Measurements from ENCODE around the gene C19orf53. TPM values are rescaled to one million over a fixed set of nuclear protein-coding genes. Genes with fewer than 3 reads are reported as not detected.

Gene C19orf53
- total and polyA plus RNA-seq, 9 of the 15 experiments (the other 6 are each of a cell fraction or from before 2014, with no cell fraction given): 98.5 to 441 (median 164) TPM

- DNase-seq (ENCODE audit: extremely low read depth in 1 of 4, low spot score in 3 of 4) (no peak), FAIRE-seq (no peak), ATAC-seq (no peak)
- peaks cover 7 to 23% of the 10 kb centered on the region in 2 experiments; a peak in 4 of 5 replicates for H3K4me1 ChIP-seq (replicated peaks in 1 of 2; ENCODE audit: control insufficient read depth in 2 of 2, insufficient read depth in 2 of 2, low read length in 2 of 2)
- intact Hi-C loops (cut with micrococcal nuclease) (no loop called here), in situ Hi-C loops (cut with MboI) (no loop called here)
- no peak overlapping the region for H3K4me2 ChIP-seq (ENCODE audit: insufficient read depth, low read length)
- no peak for TF ChIP-seq HNRNPLL (IDR thresholded peaks at IDR 0.05; ENCODE audit: low read depth, low read length, poor library complexity, severe bottlenecking)
- no peak for TF ChIP-seq CBX1 (IDR thresholded peaks at IDR 0.05; ENCODE audit: low read depth)
- no peaks in the 10 kb centered on the region for H3K9me1 ChIP-seq (ENCODE audit: control insufficient read depth, insufficient read depth, low read length)
- H3K4me3 ChIP-seq: no peak overlapping the region
- no peaks in the 10 kb centered on the region for H4K20me1 ChIP-seq (replicated peaks; ENCODE audit: control insufficient read depth, insufficient read depth, low read length)
- H3K9ac ChIP-seq (ENCODE audit: insufficient read depth in 1 of 2, low read depth in 2 of 2, low read length in 2 of 2): no peak overlapping the region
- no peaks in the 10 kb centered on the region for H3K79me2 ChIP-seq (ENCODE audit: control insufficient read depth, insufficient read depth, low read length)
- no peaks in the 10 kb centered on the region for H3K36me3 ChIP-seq (ENCODE audit: control insufficient read depth, insufficient read depth, low read length)
- POLR2A ChIA-PET: interaction anchor here (0.5 to 1.0 kb wide), 3 partner anchors 12 to 16 kb away, joined by 3 to 5 read pairs (median 3); no protein-coding TSS in a partner anchor
- H2AFZ ChIP-seq (ENCODE audit: low read depth, low read length): no peak overlapping the region
- WGBS (ENCODE audit: insufficient coverage, low coverage, missing lambda C conversion rate): 27% methylated on average over 2 of the region's 2 CpGs
- no peaks in the 10 kb centered on the region for H3K9me3 ChIP-seq (replicated peaks; ENCODE audit: control insufficient read depth, insufficient read depth, low read depth, low read length)
- CTCF ChIA-PET (ENCODE audit: low intra/inter-chr PET ratio): no interaction called here
- BruUV-seq (replicated peaks): no TSS peak
- no peak overlapping the region for H3K27ac ChIP-seq (ENCODE audit: extremely low read depth, low read depth, low read length)
- no peaks in the 10 kb centered on the region for H3K27me3 ChIP-seq (ENCODE audit: control insufficient read depth in 2 of 2, insufficient read depth in 2 of 2, low read length in 2 of 2)
Measured at GRCh38 chr19:13823901-13824300, 49.6 kb downstream of the C19orf53 start.

DNA sequence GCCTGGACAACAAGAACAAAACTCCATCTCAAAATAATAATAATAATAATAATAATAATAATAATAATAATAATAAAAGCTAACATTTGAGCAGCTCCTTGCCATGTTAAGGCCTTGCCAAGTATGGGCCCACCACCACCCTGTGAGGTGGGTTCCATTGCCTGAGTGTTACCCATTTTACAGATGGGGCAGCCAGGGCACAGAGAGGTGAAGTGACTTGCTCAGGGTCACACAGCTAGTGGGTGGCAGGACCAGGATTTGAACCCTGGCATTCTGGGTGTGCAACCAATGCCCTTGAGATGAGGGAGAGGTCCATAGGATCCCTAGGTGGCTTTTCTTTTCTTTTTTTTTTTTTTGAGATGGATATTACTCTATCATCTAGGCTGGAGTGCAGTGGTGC is 50.4 kb downstream of the C19orf53 start:
- DNase-seq (ENCODE audit: extremely low read depth in 1 of 4, low spot score in 3 of 4) (no peak), ATAC-seq (no peak), FAIRE-seq (no peak)
- no TSS peak for BruUV-seq (replicated peaks)
- Histone ChIP-seq H3K36me3 (ENCODE audit: control insufficient read depth, insufficient read depth, low read length) (no peaks in the 10 kb centered on the region), H3K9ac (ENCODE audit: insufficient read depth in 1 of 2, low read depth in 2 of 2, low read length in 2 of 2) (no peak overlapping the region), H3K9me1 (ENCODE audit: control insufficient read depth, insufficient read depth, low read length) (no peaks in the 10 kb centered on the region), H3K4me2 (ENCODE audit: insufficient read depth, low read length) (no peak overlapping the region), H3K9me3 (replicated peaks; ENCODE audit: control insufficient read depth, insufficient read depth, low read depth, low read length) (no peaks in the 10 kb centered on the region), H3K4me3 (no peak overlapping the region), H4K20me1 (replicated peaks; ENCODE audit: control insufficient read depth, insufficient read depth, low read length) (no peaks in the 10 kb centered on the region), H3K4me1 (replicated peaks in 1 of 2; ENCODE audit: control insufficient read depth in 2 of 2, insufficient read depth in 2 of 2, low read length in 2 of 2) (peaks cover 7 to 18% of the 10 kb centered on the region in 2 experiments; a peak in 4 of 5 replicates), H3K27me3 (ENCODE audit: control insufficient read depth in 2 of 2, insufficient read depth in 2 of 2, low read length in 2 of 2) (no peaks in the 10 kb centered on the region), H3K79me2 (ENCODE audit: control insufficient read depth, insufficient read depth, low read length) (no peaks in the 10 kb centered on the region), H2AFZ (ENCODE audit: low read depth, low read length) (no peak overlapping the region), H3K27ac (ENCODE audit: extremely low read depth, low read depth, low read length) (no peak overlapping the region)
- ChIA-PET CTCF (ENCODE audit: low intra/inter-chr PET ratio) (no interaction called here), POLR2A (interaction anchor here (0.5 to 1.0 kb wide), 3 partner anchors 12 to 15 kb away, joined by 3 to 5 read pairs (median 3); no protein-coding TSS in a partner anchor)
- in situ Hi-C loops (cut with MboI) (no loop called here), intact Hi-C loops (cut with micrococcal nuclease) (loop anchor here (5.0 kb wide), 1 partner anchor 38 kb away; no protein-coding TSS in a partner anchor)
- TF ChIP-seq ZFP36 (IDR thresholded peaks at IDR 0.05; ENCODE audit: low read depth, low read length, partially characterized antibody) (peak; percentile 59), MEF2A (IDR thresholded peaks at IDR 0.05; ENCODE audit: control insufficient read depth, low read depth, low read length) (no peak), RNF219 (CRISPR knock-in tag; IDR thresholded peaks at IDR 0.05) (no peak), HCFC1 (IDR thresholded peaks at IDR 0.05; ENCODE audit: low read depth, low read length) (no peak), RBM25 (IDR thresholded peaks at IDR 0.05; ENCODE audit: low read depth, low read length, severe bottlenecking) (peak; percentile 59), DIDO1 (tag; IDR thresholded peaks at IDR 0.05; ENCODE audit: low read depth) (no peak), FOXM1 (IDR thresholded peaks at IDR 0.05; ENCODE audit: low read depth) (no peak), FOXM1 (CRISPR knock-in tag; IDR thresholded peaks at IDR 0.05; ENCODE audit: low read depth) (no peak), NBN (IDR thresholded peaks at IDR 0.05; ENCODE audit: low read depth) (no peak), SRSF7 (optimal IDR thresholded peaks at IDR 0.05; ENCODE audit: low read depth, low read length) (no peak)

Measured in K562 (cell line).